ENCODE data around the gene NSD2.

- TF ChIP-seq CTCF (IDR thresholded peaks at IDR 0.05): no peak
- TF ChIP-seq EZH2phosphoT487 (IDR thresholded peaks at IDR 0.05): no peak
- TF ChIP-seq EZH2 (IDR thresholded peaks at IDR 0.05): no peak
These were observed 97.6 kb downstream of the NSD2 start for GRCh38 chr4:1968686-1969295.
